SU-DHL-6 (cell line): ENCODE results near the gene MID2.

Source experiments
- H2AFZ ChIP-seq: fragments of 200-600 bp; sonication (generic); 2 replicates; pipeline ENCODE4 v1.6.1; 2014; ENCODE audit warnings: low read depth, mild to moderate bottlenecking, moderate library complexity, mixed read lengths, antibody characterized with exemption, low read length; ENCODE audit not compliant: severe bottlenecking
- H3F3A ChIP-seq: fragments of 200-600 bp; shearing (Covaris generic); 2 replicates; pipeline ENCODE4 v1.6.0; 2016; ENCODE audit warnings: antibody characterized with exemption, mild to moderate bottlenecking; ENCODE audit not compliant: insufficient read depth
- H3K27ac ChIP-seq: fragments of 200-600 bp; sonication (generic); 2 replicates; pipeline ENCODE4 v1.5.1; 2016; ENCODE audit warnings: low read depth, mild to moderate bottlenecking, low read length, moderate library complexity, mixed read lengths
- H3K27me3 ChIP-seq: fragments of 200-600 bp; sonication (generic), shearing (Covaris generic); 2 replicates; pipeline ENCODE4 v1.6.0; 2014; ENCODE audit warnings: mild to moderate bottlenecking, low read length
- H3K36me3 ChIP-seq: fragments of 200-600 bp; sonication (generic); 2 replicates; pipeline ENCODE4 v1.6.1; 2014; ENCODE audit warnings: mild to moderate bottlenecking, low read length, mixed read lengths
- H3K4me2 ChIP-seq: fragments of 300-600, 200-600 bp; shearing (Covaris generic), sonication (generic); 2 replicates; pipeline ENCODE4 v1.6.0; 2014; ENCODE audit warnings: low read length, low read depth, mild to moderate bottlenecking; ENCODE audit not compliant: poor library complexity, severe bottlenecking
- H3K4me3 ChIP-seq: fragments of 200-600 bp; sonication (generic); 2 replicates; pipeline ENCODE4 v1.5.1; 2014; ENCODE audit warnings: antibody characterized with exemption, low read length, mild to moderate bottlenecking, mixed read lengths; ENCODE audit not compliant: insufficient read depth, poor library complexity, severe bottlenecking
- H3K79me2 ChIP-seq: fragments of 200-600 bp; sonication (generic); 2 replicates; pipeline ENCODE4 v1.6.1; 2014; ENCODE audit warnings: mild to moderate bottlenecking, low read length, moderate library complexity; ENCODE audit not compliant: insufficient read depth
- H3K9ac ChIP-seq: fragments of 200-600 bp; sonication (generic); 2 replicates; pipeline ENCODE4 v1.7.0; 2014; ENCODE audit warnings: mild to moderate bottlenecking, low read length
- H3K9me2 ChIP-seq: fragments of 200-600 bp; sonication (generic); replicated peaks from 2 replicates; pipeline ENCODE4 v1.6.1; 2014; ENCODE audit warnings: low read length; ENCODE audit not compliant: insufficient read depth
- H3K9me3 ChIP-seq: fragments of 200-600 bp; sonication (generic); 2 replicates; pipeline ENCODE4 v1.6.1; 2014; ENCODE audit warnings: low read length, mixed read lengths; ENCODE audit not compliant: insufficient read depth
- H4K20me1 ChIP-seq: fragments of 200-600 bp; sonication (generic); 2 replicates; pipeline ENCODE4 v1.6.1; 2014; ENCODE audit warnings: low read depth, mild to moderate bottlenecking, antibody characterized with exemption, low read length, moderate library complexity, mixed read lengths
- EZH2phosphoT487 ChIP-seq: fragments of 200-600 bp; sonication (generic), shearing (Covaris generic); conservative IDR thresholded peaks from 2 replicates; pipeline ENCODE4 v1.6.1; 2018; ENCODE audit warnings: mild to moderate bottlenecking, antibody characterized with exemption, low read length, moderate library complexity, mixed read lengths
- TF ChIP-seq, protein P1 (sequence below): fragments of 200-600 bp; sonication (generic); IDR thresholded peaks from one replicate; pipeline ENCODE4 v1.5.1; 2017; ENCODE audit warnings: antibody characterized with exemption, mild to moderate bottlenecking, low read length, moderate library complexity; ENCODE audit not compliant: insufficient read depth, poor library complexity, severe bottlenecking

MID2 gene

GRCh38 chrX:107825698-107826237 lies at the start of gene MID2:
Gene MID2, plus strand, starts transcription at chrX:107825866. Its CDS starts 561 bp downstream, at chrX:107826427.
- Histone ChIP-seq H3K27ac (no peak within 1 kb of the TSS), H3K4me3 (no peak within 1 kb of the TSS), H3K79me2 (no peaks in the 10 kb centered on the region), H3F3A (no peaks in the 10 kb centered on the region), H3K4me2 (peak within 1 kb of the TSS; percentile 31), H2AFZ (no peak within 1 kb of the TSS), H4K20me1 (no peaks in the 10 kb centered on the region), H3K27me3 (no peaks in the 10 kb centered on the region), H3K9me3 (no peaks in the 10 kb centered on the region), H3K36me3 (no peaks in the 10 kb centered on the region), H3K9ac (no peak within 1 kb of the TSS), H3K9me2 (no peaks in the 10 kb centered on the region)
- TF ChIP-seq, protein P1, sequence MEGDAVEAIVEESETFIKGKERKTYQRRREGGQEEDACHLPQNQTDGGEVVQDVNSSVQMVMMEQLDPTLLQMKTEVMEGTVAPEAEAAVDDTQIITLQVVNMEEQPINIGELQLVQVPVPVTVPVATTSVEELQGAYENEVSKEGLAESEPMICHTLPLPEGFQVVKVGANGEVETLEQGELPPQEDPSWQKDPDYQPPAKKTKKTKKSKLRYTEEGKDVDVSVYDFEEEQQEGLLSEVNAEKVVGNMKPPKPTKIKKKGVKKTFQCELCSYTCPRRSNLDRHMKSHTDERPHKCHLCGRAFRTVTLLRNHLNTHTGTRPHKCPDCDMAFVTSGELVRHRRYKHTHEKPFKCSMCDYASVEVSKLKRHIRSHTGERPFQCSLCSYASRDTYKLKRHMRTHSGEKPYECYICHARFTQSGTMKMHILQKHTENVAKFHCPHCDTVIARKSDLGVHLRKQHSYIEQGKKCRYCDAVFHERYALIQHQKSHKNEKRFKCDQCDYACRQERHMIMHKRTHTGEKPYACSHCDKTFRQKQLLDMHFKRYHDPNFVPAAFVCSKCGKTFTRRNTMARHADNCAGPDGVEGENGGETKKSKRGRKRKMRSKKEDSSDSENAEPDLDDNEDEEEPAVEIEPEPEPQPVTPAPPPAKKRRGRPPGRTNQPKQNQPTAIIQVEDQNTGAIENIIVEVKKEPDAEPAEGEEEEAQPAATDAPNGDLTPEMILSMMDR, result no peak
- TF ChIP-seq EZH2phosphoT487, result no peak

DNA sequence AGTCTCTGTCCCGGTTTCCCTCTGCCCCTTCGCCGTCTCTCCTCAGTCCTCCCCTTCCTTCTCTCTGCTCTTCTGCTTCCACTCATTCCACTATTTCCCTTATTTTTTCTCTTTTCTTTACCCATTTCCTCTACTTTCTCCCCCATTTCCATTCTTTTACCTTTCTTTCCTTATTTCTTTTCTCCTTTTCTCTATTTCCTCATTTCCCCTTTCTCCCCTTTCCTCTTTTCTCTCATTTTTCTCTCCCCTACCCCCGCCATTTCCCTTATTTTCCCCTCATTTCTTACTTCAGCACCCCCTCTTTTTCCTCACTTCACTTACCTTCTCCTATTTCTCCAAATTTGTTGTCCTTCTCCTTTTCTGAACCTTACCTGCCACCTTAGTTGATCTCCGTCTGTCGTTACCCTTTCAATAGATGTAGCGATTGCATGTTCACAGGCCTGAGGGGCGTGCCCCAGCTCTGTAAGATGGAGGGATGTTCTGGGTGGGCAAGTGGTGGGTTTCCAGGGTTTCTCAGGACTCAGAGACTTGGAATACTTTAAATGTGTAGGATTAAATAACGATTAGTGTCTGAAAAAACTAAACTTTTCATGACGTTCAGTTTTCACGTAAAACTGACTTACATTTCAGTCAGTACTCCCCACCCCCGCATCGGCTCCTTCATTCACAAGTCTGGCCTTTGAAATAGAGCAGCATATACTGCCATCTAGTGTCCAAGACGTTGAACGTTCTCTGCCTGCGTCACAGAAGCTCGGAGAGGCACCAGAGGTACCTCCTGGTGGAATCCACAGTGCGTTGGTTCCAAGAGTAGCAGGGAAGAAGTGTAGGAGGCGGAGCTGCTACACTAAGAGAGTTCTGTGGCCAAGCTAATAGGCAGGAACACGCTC lies 48.8 kb upstream of the MID2 start:
- Histone ChIP-seq H3K27me3 (no peaks in the 10 kb centered on the region), H3K36me3 (no peaks in the 10 kb centered on the region), H3K27ac (no peak overlapping the region), H2AFZ (peak overlapping the region; percentile 36), H3F3A (no peaks in the 10 kb centered on the region), H3K9ac (no peak overlapping the region), H3K79me2 (no peaks in the 10 kb centered on the region), H3K4me2 (peak overlapping the region; percentile 62), H3K9me3 (no peaks in the 10 kb centered on the region), H3K4me3 (no peak overlapping the region), H3K9me2 (no peaks in the 10 kb centered on the region), H4K20me1 (no peaks in the 10 kb centered on the region)
- TF ChIP-seq EZH2phosphoT487, result no peak
- TF ChIP-seq, protein P1, result peak; percentile 50

DNA sequence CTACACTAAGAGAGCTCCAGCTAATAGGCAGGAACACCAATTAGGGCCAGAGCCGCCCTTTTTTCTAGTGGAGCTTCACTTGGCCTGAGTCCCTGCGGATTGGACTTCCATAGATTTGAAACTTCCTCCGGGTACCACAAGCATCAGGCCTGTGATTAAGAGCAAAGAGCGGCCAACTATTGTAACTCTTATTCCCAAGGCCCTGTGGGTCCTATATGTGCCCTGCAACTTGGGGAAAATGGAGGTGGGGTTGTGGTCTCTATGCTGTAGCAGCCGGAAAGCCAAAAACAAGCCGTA lies 48.2 kb upstream of the MID2 start, which contains the start of gene NCBP2L:
TSS of gene NCBP2L (plus strand) at position 198 of the 297 bp plus-strand sequence. CDS start 16,488 bp downstream, outside the sequence.
- peak within 1 kb of the TSS; percentile 36 for H2AFZ ChIP-seq
- H3K27me3 ChIP-seq, result no peaks in the 10 kb centered on the region
- no peak within 1 kb of the TSS for H3K9ac ChIP-seq
- peak within 1 kb of the TSS; percentile 62 for H3K4me2 ChIP-seq
- no peaks in the 10 kb centered on the region for H4K20me1 ChIP-seq
- no peaks in the 10 kb centered on the region for H3K9me3 ChIP-seq
- no peaks in the 10 kb centered on the region for H3K36me3 ChIP-seq
- H3K79me2 ChIP-seq, result no peaks in the 10 kb centered on the region
- H3K4me3 ChIP-seq, result no peak within 1 kb of the TSS
- H3F3A ChIP-seq, result no peaks in the 10 kb centered on the region
- TF ChIP-seq, protein P1, result no peak
- no peak for TF ChIP-seq EZH2phosphoT487
- H3K27ac ChIP-seq, result no peak within 1 kb of the TSS
- no peaks in the 10 kb centered on the region for H3K9me2 ChIP-seq
